Gastroesophageal sphincter (tissue), 3 donors: ENCODE data around the gene ADRA2A.

Source experiments
- CTCF ChIP-seq, 4 experiments: fragments of 200-600 bp in 2 of 4; fragments of 450-650 bp in 2 of 4; sonication (generic) in 1 of 4; IDR thresholded peaks; one replicate each; pipeline ENCODE4 v1.5.1; 2017 to 2019; ENCODE audit warnings: antibody characterized with exemption in 4 of 4, mild to moderate bottlenecking in 2 of 4, moderate library complexity in 2 of 4
- POLR2A ChIP-seq, 2 donors: fragments of 450-650 bp; IDR thresholded peaks; one replicate each; pipeline ENCODE4 v1.6.1; 2017; ENCODE audit warnings: antibody characterized with exemption in 2 of 2, mild to moderate bottlenecking in 2 of 2, moderate library complexity in 1 of 2
- POLR2AphosphoS5 ChIP-seq: sonication (generic); formaldehyde crosslinking; IDR thresholded peaks from one replicate; pipeline ENCODE4 v1.6.1; 2017; ENCODE audit warnings: antibody characterized with exemption

GRCh38 chr10:111083222-111084095 lies 6.6 kb downstream of the ADRA2A start:
- TF ChIP-seq CTCF (IDR thresholded peaks at IDR 0.05) (no peak), POLR2AphosphoS5 (no peak), POLR2A (IDR thresholded peaks at IDR 0.05) (no peak)
